ENCODE data around the gene WAPL.

DNA sequence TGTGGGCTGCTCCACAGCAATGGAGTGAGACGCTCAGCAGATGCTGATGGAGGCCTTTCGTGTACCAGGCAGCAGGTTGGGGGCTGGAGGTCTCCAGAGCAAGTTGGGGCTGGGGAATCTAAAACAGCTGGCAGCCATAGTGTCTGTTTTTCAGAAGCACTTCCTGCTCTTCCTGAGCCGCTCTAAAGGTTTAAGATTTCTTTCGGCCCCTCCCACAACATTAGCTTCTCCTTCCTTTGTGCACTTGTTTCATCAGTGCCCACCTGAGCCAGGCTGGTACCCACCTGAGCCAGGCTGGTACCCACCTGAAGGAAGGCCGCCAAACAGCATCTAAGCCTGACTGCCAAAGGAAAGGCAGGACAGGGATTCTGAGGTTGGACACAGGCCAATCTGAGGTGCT, 18.4 kb upstream of the WAPL start:
- TF ChIP-seq, protein P1, sequence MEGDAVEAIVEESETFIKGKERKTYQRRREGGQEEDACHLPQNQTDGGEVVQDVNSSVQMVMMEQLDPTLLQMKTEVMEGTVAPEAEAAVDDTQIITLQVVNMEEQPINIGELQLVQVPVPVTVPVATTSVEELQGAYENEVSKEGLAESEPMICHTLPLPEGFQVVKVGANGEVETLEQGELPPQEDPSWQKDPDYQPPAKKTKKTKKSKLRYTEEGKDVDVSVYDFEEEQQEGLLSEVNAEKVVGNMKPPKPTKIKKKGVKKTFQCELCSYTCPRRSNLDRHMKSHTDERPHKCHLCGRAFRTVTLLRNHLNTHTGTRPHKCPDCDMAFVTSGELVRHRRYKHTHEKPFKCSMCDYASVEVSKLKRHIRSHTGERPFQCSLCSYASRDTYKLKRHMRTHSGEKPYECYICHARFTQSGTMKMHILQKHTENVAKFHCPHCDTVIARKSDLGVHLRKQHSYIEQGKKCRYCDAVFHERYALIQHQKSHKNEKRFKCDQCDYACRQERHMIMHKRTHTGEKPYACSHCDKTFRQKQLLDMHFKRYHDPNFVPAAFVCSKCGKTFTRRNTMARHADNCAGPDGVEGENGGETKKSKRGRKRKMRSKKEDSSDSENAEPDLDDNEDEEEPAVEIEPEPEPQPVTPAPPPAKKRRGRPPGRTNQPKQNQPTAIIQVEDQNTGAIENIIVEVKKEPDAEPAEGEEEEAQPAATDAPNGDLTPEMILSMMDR (IDR thresholded peaks at IDR 0.05): no peak
- no peak for TF ChIP-seq EZH2 (IDR thresholded peaks at IDR 0.05; ENCODE audit: borderline replicate concordance, insufficient read depth, low read depth, low read length, poor library complexity, severe bottlenecking)
